Liver (tissue), 9 donors: ENCODE results near the gene CHTF18. TPM values are rescaled to one million over a fixed set of nuclear protein-coding genes. Genes with fewer than 3 reads are reported as not detected.

Experiments
- DNase-seq: peaks from one replicate; pipeline ENCODE4 v3.0.0-alpha.2; 2017; ENCODE audit warnings: low spot score
- H3K27ac ChIP-seq, 2 donors: one replicate each; pipeline ENCODE4 v1.7.0; 2013; ENCODE audit warnings: inconsistent platforms in 2 of 2, low read length in 2 of 2, control low read depth in 1 of 2, low read depth in 1 of 2, mild to moderate bottlenecking in 1 of 2
- H3K27me3 ChIP-seq, 4 donors: one replicate each; pipeline versions ENCODE4 v1.6.1 to v1.7.0; 2013; ENCODE audit warnings: low read length in 3 of 4, inconsistent platforms in 1 of 4, mild to moderate bottlenecking in 1 of 4, moderate library complexity in 1 of 4; ENCODE audit not compliant: control insufficient read depth in 4 of 4, insufficient read depth in 4 of 4
- H3K36me3 ChIP-seq, 4 donors: one replicate each; pipeline versions ENCODE4 v1.6.1 to v1.7.0; 2013; ENCODE audit warnings: low read length in 3 of 4, mild to moderate bottlenecking in 3 of 4, low read depth in 1 of 4, moderate library complexity in 1 of 4; ENCODE audit not compliant: control insufficient read depth in 4 of 4, insufficient read depth in 3 of 4
- H3K4me1 ChIP-seq, 4 donors: one replicate each; pipeline versions ENCODE4 v1.6.1 to v1.7.0; 2013; ENCODE audit warnings: low read length in 3 of 4, mild to moderate bottlenecking in 3 of 4, moderate library complexity in 1 of 4; ENCODE audit not compliant: control insufficient read depth in 4 of 4, insufficient read depth in 4 of 4
- H3K4me3 ChIP-seq, 3 donors: one replicate each; pipeline versions ENCODE4 v1.6.1 to v1.7.0; 2013; ENCODE audit warnings: low read length in 3 of 3, control low read depth in 1 of 3, low read depth in 1 of 3, mild to moderate bottlenecking in 1 of 3
- H3K9ac ChIP-seq, 2 donors: one replicate each; pipeline ENCODE4 v1.7.0; 2013; ENCODE audit warnings: low read length in 2 of 2, mild to moderate bottlenecking in 2 of 2, moderate library complexity in 2 of 2, control low read depth in 1 of 2, low read depth in 1 of 2
- H3K9me3 ChIP-seq, 4 donors: one replicate each; pipeline versions ENCODE4 v1.6.1 to v1.7.0; 2013; ENCODE audit warnings: low read length in 3 of 4; ENCODE audit not compliant: control insufficient read depth in 4 of 4
- ATF3 ChIP-seq: IDR thresholded peaks from 2 replicates; pipeline ENCODE4 v1.6.1; 2016; ENCODE audit warnings: antibody characterized with exemption
- EGR1 ChIP-seq, 2 donors: IDR thresholded peaks; 2 replicates each; pipeline ENCODE4 v1.6.1; 2016 to 2018; ENCODE audit warnings: antibody characterized with exemption in 2 of 2, low read depth in 2 of 2
- FOXA1 ChIP-seq: IDR thresholded peaks from 2 replicates; pipeline ENCODE4 v1.6.1; 2016; ENCODE audit warnings: antibody characterized with exemption
- FOXA2 ChIP-seq: IDR thresholded peaks from 2 replicates; pipeline ENCODE4 v1.6.1; 2016; ENCODE audit warnings: antibody characterized with exemption
- GABPA ChIP-seq, 2 donors: IDR thresholded peaks in 1 of 2; conservative IDR thresholded peaks in 1 of 2; 2 replicates each; pipeline ENCODE4 v1.6.1; 2016; ENCODE audit warnings: antibody characterized with exemption in 2 of 2, mild to moderate bottlenecking in 1 of 2, moderate library complexity in 1 of 2
- JUND ChIP-seq, 2 donors: IDR thresholded peaks; 2 replicates each; pipeline ENCODE4 v1.6.1; 2016; ENCODE audit warnings: antibody characterized with exemption in 2 of 2
- MAX ChIP-seq: IDR thresholded peaks from 2 replicates; pipeline ENCODE4 v1.6.1; 2016; ENCODE audit warnings: antibody characterized with exemption
- NR2F2 ChIP-seq: IDR thresholded peaks from 2 replicates; pipeline ENCODE4 v1.6.1; 2016; ENCODE audit warnings: antibody characterized with exemption
- RAD21 ChIP-seq, 2 donors: IDR thresholded peaks; 2 replicates each; pipeline ENCODE4 v1.6.1; 2016; ENCODE audit warnings: antibody characterized with exemption in 2 of 2, mild to moderate bottlenecking in 2 of 2
- SP1 ChIP-seq: IDR thresholded peaks from 2 replicates; pipeline ENCODE4 v1.6.1; 2018; ENCODE audit warnings: antibody characterized with exemption, mild to moderate bottlenecking
- TAF1 ChIP-seq: conservative IDR thresholded peaks from 2 replicates; pipeline ENCODE4 v1.6.1; 2016; ENCODE audit warnings: antibody characterized with exemption, mild to moderate bottlenecking
- YY1 ChIP-seq: IDR thresholded peaks from 2 replicates; pipeline ENCODE4 v1.6.1; 2016; ENCODE audit warnings: antibody characterized with exemption, mild to moderate bottlenecking
- ZBTB33 ChIP-seq: IDR thresholded peaks from 2 replicates; pipeline ENCODE4 v1.6.1; 2016; ENCODE audit warnings: antibody characterized with exemption
- WGBS: extraction: QIAGEN DNeasy Blood & Tissue Kit; methylation state at CpG from one replicate; pipeline ENCODE4 v1.1.7; 2013; 5-methylcytosine and 5-hydroxymethylcytosine counted together
- polyA plus RNA-seq, 2 donors: library from polyadenylated mRNA; stranded (reverse) in 1 of 2; unstranded in 1 of 2; fragments of 200-250 nt in 1 of 2; fragments of >200 nt in 1 of 2; fragmentation: Nextera tagmentation in 1 of 2; extraction: Ambion mirVana in 1 of 2; gene quantifications; one replicate each; pipeline versions ENCODE4 v1.2.1 to v1.2.3, GENCODE V29; 2013 to 2015
- total RNA-seq, 2 donors: library from RNA; depleted of rRNA; stranded (reverse); fragments of >200 nt; gene quantifications; one replicate each; pipeline ENCODE4 v1.2.3, GENCODE V29; 2014
- TF ChIP-seq, protein P1 (sequence below): IDR thresholded peaks from 2 replicates; pipeline ENCODE4 v1.6.1; 2016; ENCODE audit warnings: antibody characterized with exemption, mild to moderate bottlenecking
- donor health status: healthy.
- donor health status: healthy.
- donor health status: healthy.
- donor health status: healthy.
- donor health status: healthy.

Gene CHTF18
- total and polyA plus RNA-seq, 4 donors = 1.7 to 15.6 (median 3.9) TPM

GRCh38 chr16:760545-761343, 27.7 kb upstream of the CHTF18 start, which contains the start of gene MSLN:
TSS of gene MSLN (plus strand) at chr16:760734. CDS start at chr16:762681, 1,947 bp downstream.
- Histone ChIP-seq H3K27me3 (no peaks in the 10 kb centered on the region), H3K36me3 (no peaks in the 10 kb centered on the region), H3K4me1 (peaks cover 0 to 1% (median 0%) of the 10 kb centered on the region in 4 donors), H3K4me3 (no peak within 1 kb of the TSS), H3K9me3 (peaks cover 0 to 5% (median 0%) of the 10 kb centered on the region in 4 donors), H3K9ac (no peak within 1 kb of the TSS), H3K27ac (no peak within 1 kb of the TSS)
- WGBS = 72% methylated on average over 37 of the region's 37 CpGs
- TF ChIP-seq SP1 (no peak), TAF1 (no peak), FOXA2 (no peak), JUND (IDR thresholded peaks at IDR 0.05) (no peak), YY1 (no peak), MAX (no peak), NR2F2 (no peak), ATF3 (no peak), ZBTB33 (no peak), GABPA (IDR thresholded peaks at IDR 0.05 in 1 of 2, conservative IDR thresholded peaks at IDR 0.05 in 1 of 2) (no peak), EGR1 (IDR thresholded peaks at IDR 0.05; ENCODE audit: low read depth in 2 of 2) (no peak)
- TF ChIP-seq, protein P1, sequence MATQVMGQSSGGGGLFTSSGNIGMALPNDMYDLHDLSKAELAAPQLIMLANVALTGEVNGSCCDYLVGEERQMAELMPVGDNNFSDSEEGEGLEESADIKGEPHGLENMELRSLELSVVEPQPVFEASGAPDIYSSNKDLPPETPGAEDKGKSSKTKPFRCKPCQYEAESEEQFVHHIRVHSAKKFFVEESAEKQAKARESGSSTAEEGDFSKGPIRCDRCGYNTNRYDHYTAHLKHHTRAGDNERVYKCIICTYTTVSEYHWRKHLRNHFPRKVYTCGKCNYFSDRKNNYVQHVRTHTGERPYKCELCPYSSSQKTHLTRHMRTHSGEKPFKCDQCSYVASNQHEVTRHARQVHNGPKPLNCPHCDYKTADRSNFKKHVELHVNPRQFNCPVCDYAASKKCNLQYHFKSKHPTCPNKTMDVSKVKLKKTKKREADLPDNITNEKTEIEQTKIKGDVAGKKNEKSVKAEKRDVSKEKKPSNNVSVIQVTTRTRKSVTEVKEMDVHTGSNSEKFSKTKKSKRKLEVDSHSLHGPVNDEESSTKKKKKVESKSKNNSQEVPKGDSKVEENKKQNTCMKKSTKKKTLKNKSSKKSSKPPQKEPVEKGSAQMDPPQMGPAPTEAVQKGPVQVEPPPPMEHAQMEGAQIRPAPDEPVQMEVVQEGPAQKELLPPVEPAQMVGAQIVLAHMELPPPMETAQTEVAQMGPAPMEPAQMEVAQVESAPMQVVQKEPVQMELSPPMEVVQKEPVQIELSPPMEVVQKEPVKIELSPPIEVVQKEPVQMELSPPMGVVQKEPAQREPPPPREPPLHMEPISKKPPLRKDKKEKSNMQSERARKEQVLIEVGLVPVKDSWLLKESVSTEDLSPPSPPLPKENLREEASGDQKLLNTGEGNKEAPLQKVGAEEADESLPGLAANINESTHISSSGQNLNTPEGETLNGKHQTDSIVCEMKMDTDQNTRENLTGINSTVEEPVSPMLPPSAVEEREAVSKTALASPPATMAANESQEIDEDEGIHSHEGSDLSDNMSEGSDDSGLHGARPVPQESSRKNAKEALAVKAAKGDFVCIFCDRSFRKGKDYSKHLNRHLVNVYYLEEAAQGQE = no peak
- no peak for DNase-seq

- H3K4me3 ChIP-seq = no peak overlapping the region
- no peaks in the 10 kb centered on the region for H3K27me3 ChIP-seq
- no peaks in the 10 kb centered on the region for H3K9me3 ChIP-seq
- no peak overlapping the region for H3K27ac ChIP-seq
- H3K36me3 ChIP-seq = no peaks in the 10 kb centered on the region
- TF ChIP-seq GABPA (IDR thresholded peaks at IDR 0.05 in 1 of 2, conservative IDR thresholded peaks at IDR 0.05 in 1 of 2) (no peak), FOXA1 (no peak), FOXA2 (no peak), RAD21 (IDR thresholded peaks at IDR 0.05) (no peak)
- DNase-seq = no peak
- no peak overlapping the region for H3K9ac ChIP-seq
- 67% methylated on average over 22 of the region's 22 CpGs for WGBS
- H3K4me1 ChIP-seq = peaks cover 0 to 1% (median 0%) of the 10 kb centered on the region in 4 donors
Measured at GRCh38 chr16:761625-762513, 26.6 kb upstream of the CHTF18 start.
